NCI-H1694 treated with DMSO at 0.1 percent for 48 hours (cell line): ENCODE measurements around the gene OPALIN.
A peak's percentile ranks its signal among the peaks of the same experiment; 100 is the strongest.

Experiments used
- DNase-seq: peaks from one replicate; lab custom pipeline; 2025; lab: John Stamatoyannopoulos, UW

OPALIN gene

GRCh38 chr10:96358851-96359540 is at the start of gene OPALIN:
Gene OPALIN, minus strand, starts transcription at chr10:96359002. Its CDS starts 106 bp downstream, at chr10:96358896.
- DNase-seq, result no peak

GRCh38 chr10:96408201-96408600 is 49.4 kb upstream of the OPALIN start:
- DNase-seq, result no peak

GRCh38 chr10:96407560-96408069 is 48.8 kb upstream of the OPALIN start:
- DNase-seq, result no peak

GRCh38 chr10:96406091-96406490 is 47.3 kb upstream of the OPALIN start:
- no peak for DNase-seq

- DNase-seq, result no peak
Observed at GRCh38 chr10:96402417-96403305, 43.9 kb upstream of the OPALIN start.

- DNase-seq, result no peak
Observed at GRCh38 chr10:96401036-96401435, 42.2 kb upstream of the OPALIN start.

GRCh38 chr10:96400465-96400864 is 41.7 kb upstream of the OPALIN start:
- no peak for DNase-seq

GRCh38 chr10:96397902-96398301 is 39.1 kb upstream of the OPALIN start:
- no peak for DNase-seq

- peak; percentile 36 for DNase-seq
Observed at GRCh38 chr10:96395931-96396877, 37.4 kb upstream of the OPALIN start.

GRCh38 chr10:96390460-96390864 is 31.7 kb upstream of the OPALIN start:
- peak; percentile 76 for DNase-seq

- DNase-seq, result no peak
Observed at GRCh38 chr10:96389785-96390184, 31.0 kb upstream of the OPALIN start.

- no peak for DNase-seq
Observed at GRCh38 chr10:96387601-96388000, 28.8 kb upstream of the OPALIN start.

- no peak for DNase-seq
Observed at GRCh38 chr10:96387161-96387560, 28.4 kb upstream of the OPALIN start.

GRCh38 chr10:96384506-96384905 is 25.7 kb upstream of the OPALIN start:
- no peak for DNase-seq

- no peak for DNase-seq
Observed at GRCh38 chr10:96380821-96381220, 22.0 kb upstream of the OPALIN start.

GRCh38 chr10:96379758-96380157 is 21.0 kb upstream of the OPALIN start:
- DNase-seq, result no peak

- DNase-seq, result no peak
Observed at GRCh38 chr10:96378741-96379140, 19.9 kb upstream of the OPALIN start.

- no peak for DNase-seq
Observed at GRCh38 chr10:96377816-96378294, 19.1 kb upstream of the OPALIN start.

GRCh38 chr10:96376483-96376882 is 17.7 kb upstream of the OPALIN start:
- DNase-seq, result no peak

GRCh38 chr10:96374985-96375830 is 16.4 kb upstream of the OPALIN start:
- DNase-seq, result peak; percentile 89

GRCh38 chr10:96374639-96374984 is 15.8 kb upstream of the OPALIN start:
- DNase-seq, result no peak
